NCI-H2171 (cell line): ENCODE results near the gene LMNTD2.
"Not testable (repeated sequence)": the region's sequence is repeated elsewhere in the genome, so short reads cannot be mapped to it uniquely, and the experiment has no call there.

Experiments
- DNase-seq: peaks from one replicate; lab custom pipeline; 2025; lab: John Stamatoyannopoulos, UW

LMNTD2 gene

DNA sequence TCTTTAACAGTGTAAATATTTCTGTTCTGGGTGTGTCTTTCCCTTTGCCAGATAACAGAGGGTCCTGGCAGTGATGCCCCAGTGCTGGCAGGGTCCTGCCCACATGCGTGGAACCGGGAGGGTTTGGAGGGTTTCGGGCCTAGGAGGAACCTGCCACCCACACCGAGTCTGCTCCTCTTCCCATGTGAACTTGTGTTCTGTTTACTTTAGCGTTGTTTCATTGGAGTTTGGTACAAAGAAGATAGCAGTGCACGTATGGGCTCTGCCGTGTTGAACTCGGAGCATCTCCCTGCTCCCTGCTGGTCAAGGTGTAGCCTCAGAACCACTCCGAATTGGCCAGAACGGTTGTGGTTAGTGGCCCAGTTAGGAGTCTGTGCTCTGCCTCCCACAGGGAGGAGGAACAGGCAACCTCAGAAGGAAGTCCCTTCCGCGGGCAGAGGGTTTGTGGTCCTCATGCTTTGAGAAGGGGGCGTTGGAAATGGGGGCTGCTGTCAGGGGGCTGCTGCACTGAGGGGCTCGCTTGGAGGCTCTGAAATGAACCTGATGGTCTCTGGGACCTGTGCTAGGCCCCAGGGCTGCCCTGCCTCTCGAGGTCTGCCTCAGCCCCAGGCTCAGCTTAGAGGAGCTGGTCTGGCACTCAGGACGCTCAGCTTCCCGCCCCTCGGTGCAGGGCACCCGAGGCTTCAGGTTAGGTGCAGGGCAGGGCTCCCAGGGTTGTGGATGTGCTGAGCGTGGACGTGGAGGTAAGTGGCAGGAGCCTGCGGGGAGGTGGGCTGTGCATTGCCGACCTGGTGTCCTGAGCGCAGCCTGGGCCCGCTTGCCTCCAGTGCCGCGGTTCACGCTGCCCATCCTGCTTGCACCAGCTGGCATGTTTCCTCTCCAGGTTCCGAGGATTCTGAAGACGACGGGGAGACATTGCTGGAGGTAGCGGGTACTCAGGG is 26.1 kb upstream of the LMNTD2 start:
- DNase-seq: no peak

DNA sequence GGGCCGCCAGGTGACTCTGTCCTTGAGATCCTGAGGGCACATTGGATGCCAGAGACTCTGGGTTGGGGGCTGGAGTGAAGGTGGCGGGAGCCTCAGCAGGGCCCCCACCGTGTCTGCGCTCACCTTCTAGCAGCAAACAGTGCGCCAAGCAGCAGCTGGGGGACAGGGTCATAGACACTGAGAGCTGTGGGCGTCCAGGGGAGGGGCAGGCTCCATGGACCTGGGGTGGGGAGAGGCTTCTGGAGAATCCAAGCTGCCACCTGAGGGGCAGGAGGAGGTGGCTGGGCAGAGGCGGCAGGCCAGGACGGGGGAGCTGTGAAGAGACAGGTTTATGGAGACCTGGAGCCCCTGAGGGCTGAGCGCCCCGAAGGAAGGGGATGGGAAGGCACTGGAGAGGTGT is 23.7 kb upstream of the LMNTD2 start:
- DNase-seq: no peak

DNA sequence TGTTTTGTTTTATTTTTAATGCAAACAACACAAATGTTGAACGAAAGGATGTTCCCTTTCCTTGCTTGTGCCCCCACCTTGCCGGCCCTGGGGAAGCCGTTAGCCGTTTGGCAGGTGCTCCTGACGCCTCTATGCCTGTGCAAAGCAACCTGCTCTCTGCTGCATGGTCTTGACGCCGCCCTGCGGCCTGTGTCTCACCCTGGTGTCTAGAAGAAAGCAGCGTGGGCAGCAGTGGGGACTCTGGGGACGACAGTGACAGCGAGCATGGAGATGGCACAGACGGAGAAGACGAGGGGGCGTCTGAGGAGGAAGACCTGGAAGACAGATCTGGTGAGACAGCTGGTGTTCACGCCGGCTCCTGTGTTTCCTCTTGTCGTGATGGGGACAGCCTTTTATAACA is 21.2 kb upstream of the LMNTD2 start:
- DNase-seq: no peak

DNA sequence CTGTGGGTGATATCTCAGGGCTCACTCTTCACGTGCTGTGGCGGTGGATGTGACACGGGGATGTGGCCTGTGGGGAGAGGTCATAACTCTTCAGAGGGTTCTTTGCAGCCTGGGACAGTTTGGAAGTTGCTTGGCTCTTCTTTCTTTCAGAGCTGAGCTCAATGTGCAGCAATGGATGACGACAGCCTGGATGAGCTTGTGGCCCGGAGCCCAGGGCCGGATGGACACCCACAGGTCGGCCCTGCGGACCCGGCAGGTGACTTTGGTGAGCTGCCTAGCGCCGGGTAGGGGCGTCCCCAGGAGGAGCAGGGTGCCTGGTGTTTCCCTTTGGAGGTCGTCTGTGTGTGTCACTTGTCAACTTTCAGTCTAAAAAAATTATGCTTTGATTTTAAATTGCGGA is 20.8 kb upstream of the LMNTD2 start:
- no peak for DNase-seq

DNA sequence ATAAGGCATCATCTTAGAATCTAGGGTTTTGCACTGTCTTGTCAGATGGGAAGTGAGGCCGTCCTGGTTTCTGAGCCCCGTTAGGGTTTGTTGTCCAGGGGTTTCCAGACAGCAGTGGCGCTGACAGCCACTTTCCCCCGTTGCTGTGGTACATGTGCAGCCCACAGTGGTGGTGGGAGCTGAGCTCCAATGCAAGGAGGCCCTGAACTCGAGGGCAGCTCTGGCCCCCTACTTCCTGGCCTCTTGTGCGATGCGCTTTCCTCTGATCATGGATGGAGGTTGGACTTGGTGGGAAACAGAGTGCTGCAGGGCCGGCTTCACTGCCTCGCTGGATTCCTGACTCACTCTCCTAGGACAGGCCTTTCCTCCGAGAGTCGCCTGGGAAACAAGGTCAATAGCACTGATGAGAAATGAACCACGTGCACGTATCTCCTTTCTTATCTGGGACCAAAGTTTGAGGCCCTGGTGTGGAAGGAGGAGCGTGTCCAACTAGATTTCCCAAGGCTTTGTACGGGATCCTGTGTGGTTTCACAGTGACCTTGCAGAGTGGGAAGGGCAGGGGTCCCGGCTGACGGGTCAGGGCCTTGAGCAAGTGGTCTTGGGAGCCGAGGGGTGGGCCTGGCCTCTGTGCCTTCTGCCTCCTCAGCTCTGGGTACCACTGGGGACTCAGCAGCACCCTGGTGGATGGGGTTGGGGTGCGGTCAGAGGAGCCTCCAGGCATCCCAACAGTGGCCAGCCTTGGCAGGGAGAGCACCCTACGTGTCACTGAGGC is 19.5 kb upstream of the LMNTD2 start:
- DNase-seq: no peak

DNA sequence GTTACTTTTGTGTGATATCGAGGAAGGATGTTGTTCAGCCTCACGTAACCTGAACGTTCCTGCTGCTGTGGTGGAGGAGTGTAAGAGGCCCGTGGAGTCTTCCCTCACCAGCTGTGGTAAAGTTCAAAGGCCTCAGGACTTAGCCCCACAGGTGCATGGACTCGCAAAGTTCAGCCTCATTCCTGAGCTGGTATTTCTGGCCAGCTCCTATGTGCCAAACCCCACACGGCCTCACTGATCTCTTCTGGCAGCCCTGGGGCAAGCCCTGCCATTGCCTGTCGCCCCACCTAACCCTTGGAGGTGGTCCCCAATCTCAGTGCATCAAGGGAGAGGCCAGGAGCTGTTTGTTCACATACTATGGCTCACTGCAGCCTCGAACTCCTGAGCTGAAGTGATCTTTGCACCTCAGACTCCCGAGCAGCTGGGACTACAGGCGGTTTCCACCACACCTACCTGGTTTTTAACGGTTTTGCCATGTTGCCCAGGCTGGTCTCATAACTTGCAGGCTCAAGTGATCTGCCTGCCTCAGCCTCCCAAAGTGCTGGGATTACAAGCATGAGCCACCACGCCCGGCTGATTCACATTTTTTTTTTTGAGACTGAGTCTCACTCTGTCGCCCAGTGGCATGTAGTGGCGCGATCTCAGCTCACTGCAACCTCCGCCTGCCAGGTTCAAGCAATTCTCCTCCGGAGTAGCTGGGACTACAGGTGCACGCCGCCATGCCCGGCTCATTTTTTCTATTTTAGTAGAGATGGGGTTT is 17.9 kb upstream of the LMNTD2 start:
- no peak for DNase-seq

DNA sequence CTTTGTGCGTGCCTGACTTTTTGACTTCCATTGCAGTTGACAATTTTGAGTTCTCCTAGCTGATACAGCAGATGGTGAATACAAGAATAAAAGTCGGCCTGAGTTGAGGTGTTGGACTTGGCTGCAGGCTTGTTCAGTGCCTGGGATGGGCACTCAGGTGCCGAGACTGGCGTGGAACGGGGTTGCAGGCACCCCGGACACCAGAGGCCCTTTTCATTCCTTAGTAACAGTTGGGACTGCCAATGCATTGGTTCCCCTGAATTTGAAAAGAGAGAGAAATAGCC is 17.0 kb upstream of the LMNTD2 start:
- no peak for DNase-seq

DNA sequence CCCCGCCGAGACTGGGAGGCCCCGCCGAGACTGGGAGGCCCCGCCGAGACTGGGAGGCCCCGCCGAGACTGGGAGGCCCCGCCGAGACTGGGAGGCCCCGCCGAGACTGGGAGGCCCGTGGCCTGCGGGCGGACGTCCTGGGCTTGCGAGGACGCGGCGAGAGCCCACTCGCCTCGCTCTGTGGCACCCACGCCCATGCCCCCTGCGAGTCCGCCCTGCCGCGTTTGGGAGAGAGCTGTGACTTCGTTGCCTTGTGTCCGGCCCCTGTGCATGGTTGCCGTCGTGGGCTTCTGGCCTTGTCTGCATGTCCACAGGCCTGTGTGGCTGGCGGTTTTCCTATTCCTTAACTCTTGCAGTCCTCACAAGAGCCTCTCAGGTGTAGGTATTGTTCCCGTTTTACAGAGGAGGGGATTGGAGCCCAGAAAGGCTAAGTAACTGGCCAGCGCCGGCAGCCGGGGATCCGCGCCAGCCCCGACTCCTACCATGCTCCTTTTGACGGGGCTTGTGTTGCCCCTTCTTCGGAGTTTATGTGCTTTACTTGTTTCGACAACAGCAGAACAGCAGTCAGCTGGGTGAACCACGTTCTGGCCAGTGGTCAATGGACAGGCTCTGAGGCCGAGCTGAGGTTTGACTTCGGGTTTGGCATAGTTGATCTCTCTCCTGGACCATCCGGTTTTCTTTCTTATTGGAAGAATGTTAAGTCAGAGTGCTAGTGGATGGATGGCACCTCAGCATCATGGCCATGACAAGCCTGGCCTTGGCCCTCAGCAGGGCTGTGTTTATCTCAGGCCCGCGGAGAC is 16.5 kb upstream of the LMNTD2 start:
- DNase-seq: no peak

DNA sequence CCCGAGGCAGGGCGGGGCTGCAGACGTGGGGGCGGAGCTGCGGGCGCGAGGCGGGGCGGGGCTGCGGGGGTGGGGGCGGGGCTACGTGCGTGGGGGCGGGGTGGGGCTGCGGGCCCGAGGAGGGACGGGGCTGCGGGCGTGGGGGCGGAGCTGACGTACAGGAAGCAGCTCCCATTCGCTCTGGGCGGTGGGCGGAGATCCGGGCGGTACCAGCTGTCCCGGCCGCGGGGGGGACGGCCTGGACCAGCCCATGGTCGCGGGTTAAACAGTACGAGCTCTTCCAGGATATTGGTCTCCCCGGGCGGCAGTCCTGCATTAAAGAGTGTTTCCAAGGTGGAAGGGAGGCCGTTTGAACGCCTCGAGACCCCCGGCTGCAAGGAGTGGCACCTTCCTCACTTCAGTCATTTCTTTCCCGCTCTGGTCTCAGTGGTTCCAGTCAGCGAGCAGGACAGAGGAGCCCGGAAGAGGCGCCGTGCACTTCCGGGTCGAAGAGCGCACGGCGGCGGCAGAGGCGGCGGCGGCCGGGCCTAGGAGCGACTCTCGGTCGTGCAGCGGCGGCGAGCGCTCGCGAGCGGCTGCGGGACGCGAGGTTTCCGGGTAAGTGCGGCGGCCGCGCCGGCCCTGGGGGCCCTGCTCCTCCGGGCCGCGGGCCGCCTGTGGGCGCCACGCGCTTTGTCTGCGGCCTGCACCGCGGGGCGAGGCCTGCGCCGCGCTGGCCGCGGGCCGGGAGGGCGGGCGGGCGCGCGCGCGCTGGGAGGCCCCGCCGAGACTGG is 15.6 kb upstream of the LMNTD2 start, which contains the start of gene PHRF1:
PHRF1 (plus strand) TSS at position 475 of the 773 bp plus-strand sequence. CDS start 5,043 bp downstream, outside the sequence.
- DNase-seq: peak; percentile 79

DNA sequence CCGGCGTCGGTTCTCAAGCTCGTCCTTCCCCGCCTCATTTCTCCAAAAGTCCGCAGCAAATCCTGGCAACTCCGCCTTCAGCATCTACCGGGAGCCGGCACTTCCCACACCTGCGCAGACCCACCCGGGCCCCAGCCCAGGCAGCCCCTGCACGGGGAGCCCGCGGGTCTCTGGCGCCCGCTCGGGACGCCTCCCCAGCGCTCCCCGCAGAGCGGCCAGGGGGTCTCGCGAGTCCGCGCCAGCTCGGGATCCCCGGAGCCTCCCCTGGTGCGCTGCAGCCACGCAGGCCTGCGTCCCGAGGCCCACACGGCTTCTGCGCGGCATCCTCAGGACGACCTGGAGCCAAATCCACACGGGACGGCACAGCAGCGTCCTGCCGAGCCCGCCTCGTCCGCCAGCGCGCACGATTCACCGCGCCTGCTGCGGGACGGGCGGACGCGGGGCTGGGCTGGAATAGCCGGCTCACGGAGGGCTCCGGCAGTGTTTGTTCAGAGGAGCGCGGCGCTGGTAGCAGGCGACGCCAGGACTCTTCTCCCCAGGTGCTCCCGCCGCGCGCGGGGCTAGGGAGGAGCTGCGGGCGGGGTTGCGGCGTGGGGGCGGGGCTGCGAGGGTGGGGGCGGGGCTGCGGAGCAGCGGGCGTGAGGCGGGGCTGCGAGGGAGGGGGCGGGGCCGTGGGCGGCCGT is 14.9 kb upstream of the LMNTD2 start:
- DNase-seq: peak; percentile 79

DNA sequence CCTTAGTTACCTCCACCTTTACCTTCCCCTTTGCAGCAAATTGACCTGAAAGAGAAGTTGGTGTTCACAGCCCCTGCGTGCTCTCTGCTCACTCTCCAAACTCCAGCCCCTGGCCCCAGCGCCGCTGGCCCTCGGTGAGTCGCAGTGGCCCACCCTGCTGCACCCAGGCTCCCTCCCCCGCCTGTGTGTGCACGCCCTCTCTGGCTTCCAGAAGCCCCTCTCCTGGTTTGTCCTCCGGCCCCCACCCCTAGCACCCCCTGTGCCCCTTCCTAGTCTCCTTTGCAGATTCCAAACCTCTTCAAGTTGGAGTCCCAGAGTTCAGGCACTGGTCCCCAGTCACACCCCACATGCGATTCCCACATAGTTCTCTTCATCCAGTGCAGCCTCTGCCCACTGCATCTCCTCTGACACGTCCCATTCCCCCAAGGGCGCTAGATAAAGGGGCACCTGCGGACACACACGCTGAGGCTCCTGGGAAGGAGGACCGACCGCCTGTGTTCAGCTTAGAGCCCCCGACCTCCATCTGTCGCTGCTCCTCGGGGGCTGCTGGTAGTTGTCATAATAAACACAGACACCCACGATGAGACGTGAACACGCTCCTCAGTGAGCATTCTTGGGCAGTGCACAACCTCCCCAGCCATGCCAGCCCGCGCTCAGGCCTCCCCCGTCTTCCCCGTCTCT is 14.2 kb upstream of the LMNTD2 start:
- no peak for DNase-seq

DNA sequence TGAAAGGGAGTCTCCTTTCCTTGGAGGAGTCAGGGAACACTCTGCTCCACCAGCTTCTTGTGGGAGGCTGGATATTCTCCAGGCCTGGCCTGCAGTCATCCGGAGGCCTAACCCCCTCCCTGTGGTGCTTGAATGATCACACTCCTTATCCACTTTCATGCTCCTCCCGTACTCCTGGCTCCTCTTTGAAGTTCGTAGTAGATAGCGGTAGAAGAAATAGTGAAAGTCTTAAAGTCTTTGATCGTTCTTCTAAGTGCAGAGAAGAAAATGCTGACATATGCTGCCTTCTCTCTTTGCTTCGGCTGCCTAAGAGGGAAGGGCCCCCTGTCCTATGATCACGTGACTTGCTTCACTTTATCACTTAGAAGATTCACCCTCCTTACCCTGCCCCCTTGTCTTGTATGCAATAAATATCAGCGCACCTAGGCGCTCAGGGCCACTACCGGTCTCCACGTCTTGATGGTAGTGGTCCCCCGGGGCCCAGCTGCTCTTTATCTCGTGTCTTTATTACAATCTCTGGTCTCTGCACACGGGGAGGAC is 13.6 kb upstream of the LMNTD2 start:
- not testable (repeated sequence) for DNase-seq

DNA sequence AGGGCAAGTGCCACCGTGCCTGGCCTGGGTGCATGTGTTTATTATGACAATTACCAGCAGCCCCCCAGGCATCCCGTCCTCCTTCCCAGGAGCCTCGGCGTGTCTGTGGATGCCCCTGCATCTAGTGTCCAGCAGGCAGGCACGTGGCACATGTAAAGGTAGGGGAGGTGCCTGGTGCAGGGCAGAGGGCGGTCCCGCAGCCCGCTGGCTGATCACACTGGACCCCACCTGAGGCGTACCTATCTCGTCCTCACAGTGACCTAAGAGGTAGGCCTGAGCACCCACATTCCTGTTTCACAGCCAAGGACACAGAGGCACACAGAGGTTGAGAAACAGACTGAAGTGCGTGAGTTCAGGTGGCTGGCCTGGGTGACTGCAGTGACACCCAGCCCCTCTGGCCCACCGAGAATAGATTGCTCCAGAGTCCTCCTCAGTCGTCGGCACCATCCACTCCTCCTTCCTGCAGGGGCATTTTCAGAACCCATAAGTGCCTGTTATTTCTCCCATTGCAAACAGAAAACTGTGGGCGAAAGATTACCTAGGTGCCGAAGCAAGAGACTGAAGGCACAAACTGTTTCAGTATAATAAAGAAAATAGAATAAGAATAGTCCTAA is 12.7 kb upstream of the LMNTD2 start:
- DNase-seq: no peak

DNA sequence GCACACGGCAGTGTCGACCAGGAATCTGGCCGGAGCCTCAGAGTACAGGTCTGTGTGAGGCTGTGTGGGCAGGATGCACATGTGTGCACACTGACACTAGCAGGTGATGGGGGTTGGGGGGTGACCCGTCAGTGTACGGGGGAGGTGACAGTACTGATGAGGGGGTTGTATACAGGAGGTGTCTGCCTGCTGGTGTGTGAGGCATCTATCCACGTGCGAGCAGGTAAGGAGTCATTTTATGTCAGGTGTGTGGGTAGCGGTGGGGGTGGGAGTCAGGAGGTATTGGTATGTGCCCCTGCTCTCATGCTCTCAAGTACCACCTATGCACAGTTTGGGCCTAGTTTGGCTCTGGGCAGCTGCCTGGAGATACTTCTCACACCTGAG is 11.3 kb upstream of the LMNTD2 start:
- no peak for DNase-seq

DNA sequence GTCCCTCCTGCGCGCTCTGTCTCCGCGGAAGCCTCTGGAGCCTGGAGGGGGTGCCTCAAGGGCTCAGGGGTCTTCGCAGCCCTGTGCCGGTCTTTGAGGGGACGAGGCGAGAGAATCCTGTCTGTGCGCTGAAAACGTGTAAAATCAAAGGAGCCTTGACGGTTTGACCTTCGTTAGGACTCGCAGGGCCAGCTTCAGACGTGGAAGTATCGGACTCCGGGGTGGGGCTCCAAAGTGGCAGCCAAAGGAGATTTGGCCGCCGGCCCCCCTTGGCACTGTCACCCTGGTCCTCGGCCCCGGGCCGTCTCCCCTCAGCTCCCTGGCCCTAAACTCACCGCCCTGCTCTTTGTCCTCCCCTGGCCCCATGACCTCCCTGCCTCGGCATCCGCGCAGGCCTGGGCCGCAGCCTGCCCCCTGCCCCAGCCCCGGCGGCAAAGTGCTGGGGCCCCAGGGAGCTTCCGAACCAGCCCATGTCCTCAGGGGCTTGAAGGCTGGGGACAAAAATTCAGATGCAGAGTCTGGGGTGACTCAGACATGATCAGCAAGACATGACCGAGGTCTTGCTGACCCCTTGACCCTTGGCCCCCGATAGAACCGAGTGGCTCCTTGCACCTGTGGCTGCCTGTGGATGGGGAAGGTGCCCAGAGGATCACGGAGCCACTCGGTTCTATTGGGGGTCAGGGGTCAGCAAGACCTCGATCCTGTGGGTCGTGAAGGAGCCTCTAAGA is 8.8 kb upstream of the LMNTD2 start:
- no peak for DNase-seq

DNA sequence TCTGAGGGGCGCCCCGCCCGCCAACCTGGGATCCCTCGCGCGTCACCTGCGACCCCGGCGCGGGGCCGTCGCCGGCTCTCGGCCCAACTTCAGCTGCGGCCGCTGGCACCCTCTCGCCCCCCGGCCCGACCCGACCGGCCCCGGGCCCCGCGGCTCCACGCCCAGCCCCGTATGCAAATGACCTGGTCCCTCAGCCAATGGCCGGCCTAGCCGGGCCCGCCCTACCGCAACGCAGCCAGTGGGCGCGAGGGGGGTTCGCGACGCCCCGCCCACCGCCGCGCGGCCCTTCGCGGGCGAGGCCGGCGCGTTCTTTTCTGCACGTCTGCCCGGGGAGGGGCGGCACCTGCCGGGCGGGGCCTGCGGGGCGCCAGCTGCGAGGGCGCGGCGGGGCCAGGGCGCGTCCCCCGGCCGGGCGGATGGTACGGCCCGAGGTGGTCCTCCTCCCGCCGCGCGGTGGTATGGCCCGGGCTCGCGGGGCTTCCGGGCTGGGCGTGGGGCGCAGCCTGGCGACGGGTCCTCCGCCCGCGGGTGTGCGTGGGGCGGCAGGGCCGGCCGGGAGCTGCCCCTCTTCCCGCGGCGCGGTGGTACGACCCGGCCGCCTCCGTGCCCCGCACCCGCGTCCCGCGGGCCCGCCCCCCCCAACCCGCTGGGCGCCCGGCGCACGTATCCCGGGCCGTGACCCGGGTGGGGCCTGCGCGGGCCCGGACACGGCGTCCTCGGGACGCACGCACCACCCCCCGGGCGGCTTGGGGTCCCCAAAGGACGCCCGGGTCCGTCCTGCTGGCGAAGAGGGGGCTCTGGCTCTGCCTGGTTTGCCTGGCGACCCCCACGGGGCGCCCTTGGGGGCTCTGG is 8.0 kb upstream of the LMNTD2 start:
- peak; percentile 82 for DNase-seq

DNA sequence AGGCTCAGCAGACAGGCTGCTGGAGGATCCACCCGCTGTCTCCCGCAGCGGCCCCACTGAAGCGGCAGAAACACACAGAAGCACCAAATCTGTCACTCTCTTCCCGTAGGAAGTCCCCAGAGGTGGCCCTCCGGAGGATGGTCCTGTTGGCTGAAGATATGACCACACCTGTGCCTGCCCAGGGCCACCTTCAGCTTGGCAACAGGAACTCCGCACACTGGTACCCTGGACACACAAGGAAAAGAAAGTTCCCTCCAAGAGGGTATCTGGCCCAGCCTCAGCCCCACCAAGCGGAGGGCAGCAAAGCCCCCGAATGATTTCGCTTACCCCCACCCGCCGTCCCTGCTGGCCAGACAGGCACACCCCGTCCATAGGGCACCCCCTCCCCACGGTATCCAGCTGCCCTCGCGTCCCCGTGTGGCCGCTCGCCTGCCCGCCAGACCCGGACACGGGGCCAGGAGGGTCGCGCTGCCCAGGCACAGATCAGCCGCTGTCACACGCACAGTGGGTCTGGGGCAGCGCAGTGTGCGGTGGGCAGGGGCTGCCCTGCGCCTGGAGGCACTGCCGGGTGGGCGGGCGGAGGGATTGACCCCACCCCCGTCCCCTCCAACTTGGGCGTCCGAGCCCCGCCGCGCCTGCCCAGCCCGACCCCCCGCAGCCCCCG is 7.2 kb upstream of the LMNTD2 start:
- no peak for DNase-seq
